GM21447 (cell line): ENCODE measurements around the gene C1orf105.
"Not testable (repeated sequence)": the region's sequence is repeated elsewhere in the genome, so short reads cannot be mapped to it uniquely, and the experiment has no call there.

ENCODE experiments used
- ATAC-seq: cut with Tn5 transposase; IDR thresholded peaks from one replicate; pipeline ENCODE4 v1.9.1; 2021; ENCODE audit not compliant: unreplicated experiment

C1orf105 gene

GRCh38 chr1:172420385-172420784 is at the start of gene C1orf105:
TSS of gene C1orf105 (plus strand) at chr1:172420685. CDS start at chr1:172420886, 201 bp downstream.
- no peak for ATAC-seq

- ATAC-seq = not testable (repeated sequence)
These were observed 48.8 kb upstream of the C1orf105 start for GRCh38 chr1:172371646-172372045.

- no peak for ATAC-seq
These were observed 46.6 kb upstream of the C1orf105 start for GRCh38 chr1:172373864-172374263.

- no peak for ATAC-seq
These were observed 45.3 kb upstream of the C1orf105 start for GRCh38 chr1:172375211-172375631.

- ATAC-seq = no peak
These were observed 44.1 kb upstream of the C1orf105 start for GRCh38 chr1:172376431-172376830.

- no peak for ATAC-seq
These were observed 42.9 kb upstream of the C1orf105 start for GRCh38 chr1:172377565-172377964.

- no peak for ATAC-seq
These were observed 42.2 kb upstream of the C1orf105 start for GRCh38 chr1:172378109-172378760.

- ATAC-seq = peak; percentile 85
These were observed 39.8 kb upstream of the C1orf105 start for GRCh38 chr1:172380441-172381244.

GRCh38 chr1:172381946-172382345 is 38.5 kb upstream of the C1orf105 start:
- no peak for ATAC-seq

- ATAC-seq = no peak
These were observed 38.1 kb upstream of the C1orf105 start for GRCh38 chr1:172382406-172382805.

- ATAC-seq = no peak
These were observed 37.5 kb upstream of the C1orf105 start for GRCh38 chr1:172382990-172383389.

GRCh38 chr1:172383536-172383935 is 36.9 kb upstream of the C1orf105 start:
- ATAC-seq = no peak

- ATAC-seq = no peak
These were observed 35.8 kb upstream of the C1orf105 start for GRCh38 chr1:172384656-172385055.

- ATAC-seq = no peak
These were observed 34.4 kb upstream of the C1orf105 start for GRCh38 chr1:172386046-172386445.

GRCh38 chr1:172388490-172388889 is 32.0 kb upstream of the C1orf105 start:
- ATAC-seq = no peak

- peak; percentile 12 for ATAC-seq
These were observed 30.2 kb upstream of the C1orf105 start for GRCh38 chr1:172390301-172390682.

- peak; percentile 73 for ATAC-seq
These were observed 29.6 kb upstream of the C1orf105 start for GRCh38 chr1:172390683-172391551.

- ATAC-seq = no peak
These were observed 28.5 kb upstream of the C1orf105 start for GRCh38 chr1:172391976-172392375.

- no peak for ATAC-seq
These were observed 27.1 kb upstream of the C1orf105 start for GRCh38 chr1:172393354-172393753.

GRCh38 chr1:172394141-172394751 is 26.2 kb upstream of the C1orf105 start:
- peak; percentile 68 for ATAC-seq

GRCh38 chr1:172394811-172395210 is 25.7 kb upstream of the C1orf105 start:
- ATAC-seq = no peak
